PFSK-1 (cell line): ENCODE data around the gene CHD8.

Source experiments
- FOXP2 ChIP-seq: optimal IDR thresholded peaks from 2 replicates; pipeline ENCODE3; 2011; ENCODE audit warnings: borderline replicate concordance, control low read depth, inconsistent platforms; ENCODE audit not compliant: insufficient read depth; ENCODE audit errors: extremely low read length, extremely low read depth
- POLR2AphosphoS5 ChIP-seq: IDR thresholded peaks from 2 replicates; pipeline ENCODE4 v1.6.1; 2012; ENCODE audit warnings: low read depth, mild to moderate bottlenecking, control low read depth, low read length, moderate library complexity
- TAF1 ChIP-seq: IDR thresholded peaks from 2 replicates; pipeline ENCODE4 v1.6.1; 2012; ENCODE audit warnings: low read length, control low read depth, borderline replicate concordance; ENCODE audit not compliant: insufficient read depth

- TF ChIP-seq POLR2AphosphoS5 (no peak), FOXP2 (no peak), TAF1 (no peak)
These were observed 24.8 kb downstream of the CHD8 start for GRCh38 chr14:21431126-21431525.
